ENCODE measurements around the gene CUL1.

CUL1 gene

DNA sequence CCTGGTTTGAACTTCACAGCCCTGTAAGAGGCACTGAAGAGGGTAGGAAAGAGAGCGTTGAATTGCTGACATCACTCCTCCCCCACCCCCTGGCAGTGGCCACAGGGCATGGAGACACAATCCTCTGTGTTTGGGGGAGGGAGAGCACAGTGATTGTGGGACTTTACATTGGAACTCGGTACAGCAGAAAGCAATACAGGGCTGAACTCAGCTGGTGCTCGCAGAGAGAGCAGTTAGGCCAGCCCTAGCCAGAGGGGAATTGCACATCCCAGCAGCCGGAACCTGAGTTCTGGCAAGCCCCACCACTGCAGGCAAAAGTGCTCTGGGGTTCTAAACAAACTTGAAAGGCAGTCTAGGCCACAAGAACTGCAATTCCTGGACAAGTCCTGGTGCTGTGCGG, 24.0 kb upstream of the CUL1 start:
- Histone ChIP-seq H3K4ac (ENCODE audit: low read depth, low read length) (no peak overlapping the region), H2BK120ac (ENCODE audit: insufficient read depth, low read length, poor library complexity) (no peak overlapping the region), H2BK12ac (ENCODE audit: low read length) (no peak overlapping the region), H3K27me3 (ENCODE audit: insufficient read depth, low read length) (no peaks in the 10 kb centered on the region), H3K27ac (ENCODE audit: low read depth, low read length) (no peak overlapping the region), H3K79me1 (ENCODE audit: low read length) (no peaks in the 10 kb centered on the region), H4K12ac (ENCODE audit: low read depth, low read length) (no peak overlapping the region), H4K8ac (ENCODE audit: low read depth, low read length) (no peak overlapping the region), H3K18ac (ENCODE audit: low read length) (no peak overlapping the region), H3K4me2 (ENCODE audit: low read length) (no peak overlapping the region), H3K4me3 (ENCODE audit: low read depth, low read length) (no peak overlapping the region), H2AFZ (ENCODE audit: insufficient read depth, low read length, poor library complexity) (no peak overlapping the region), H2AK5ac (ENCODE audit: low read length) (no peak overlapping the region), H3K4me1 (ENCODE audit: control insufficient read depth in 1 of 2, insufficient read depth in 2 of 2, low read length in 2 of 2) (peaks cover 0 to 2% of the 10 kb centered on the region in 2 experiments), H3K9ac (ENCODE audit: low read length) (no peak overlapping the region), H3K36me3 (ENCODE audit: control insufficient read depth in 1 of 2, insufficient read depth in 2 of 2, low read length in 2 of 2) (no peaks in the 10 kb centered on the region), H3K23ac (ENCODE audit: low read length) (no peak overlapping the region), H2BK5ac (ENCODE audit: low read depth, low read length, poor library complexity) (no peak overlapping the region), H3K14ac (ENCODE audit: low read length) (no peak overlapping the region), H4K91ac (ENCODE audit: low read depth, low read length) (no peak overlapping the region), H3K9me3 (ENCODE audit: insufficient read depth, low read depth, low read length) (peaks cover 6% of the 10 kb centered on the region), H3K79me2 (ENCODE audit: control insufficient read depth, insufficient read depth, low read length, poor library complexity) (no peaks in the 10 kb centered on the region)
- no CpG with 5 or more reads among the region's 5 CpGs for WGBS (ENCODE audit: extremely low coverage, insufficient coverage, insufficient read length)
- no peak for DNase-seq

DNA sequence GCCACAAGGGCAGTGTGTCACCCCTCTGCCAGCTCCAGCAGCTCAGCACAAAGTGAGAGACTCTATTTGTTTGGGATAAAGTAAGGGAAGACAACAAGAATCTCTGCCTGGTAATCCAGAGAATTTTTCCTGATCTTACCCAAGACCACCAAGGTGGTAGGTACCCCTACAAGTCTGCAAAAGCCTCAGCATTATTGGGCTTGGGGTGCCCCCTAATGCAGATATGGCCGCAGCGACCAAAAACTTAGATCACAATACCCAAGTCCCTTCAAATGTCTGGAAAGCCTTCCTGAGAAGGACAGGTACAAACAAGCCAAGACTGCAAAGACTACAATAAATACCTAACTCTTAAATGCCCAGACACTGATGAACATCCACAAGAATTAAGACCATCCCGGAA, 22.4 kb upstream of the CUL1 start:
- Histone ChIP-seq H4K91ac (ENCODE audit: low read depth, low read length) (no peak overlapping the region), H4K8ac (ENCODE audit: low read depth, low read length) (no peak overlapping the region), H3K79me2 (ENCODE audit: control insufficient read depth, insufficient read depth, low read length, poor library complexity) (no peaks in the 10 kb centered on the region), H3K23ac (ENCODE audit: low read length) (no peak overlapping the region), H3K79me1 (ENCODE audit: low read length) (no peaks in the 10 kb centered on the region), H3K27ac (ENCODE audit: low read depth, low read length) (no peak overlapping the region), H2AFZ (ENCODE audit: insufficient read depth, low read length, poor library complexity) (no peak overlapping the region), H2BK120ac (ENCODE audit: insufficient read depth, low read length, poor library complexity) (no peak overlapping the region), H3K4ac (ENCODE audit: low read depth, low read length) (no peak overlapping the region), H3K4me1 (ENCODE audit: control insufficient read depth in 1 of 2, insufficient read depth in 2 of 2, low read length in 2 of 2) (peaks cover 0 to 2% of the 10 kb centered on the region in 2 experiments), H2AK5ac (ENCODE audit: low read length) (no peak overlapping the region), H3K14ac (ENCODE audit: low read length) (no peak overlapping the region), H3K27me3 (ENCODE audit: insufficient read depth, low read length) (no peaks in the 10 kb centered on the region), H3K36me3 (ENCODE audit: control insufficient read depth in 1 of 2, insufficient read depth in 2 of 2, low read length in 2 of 2) (no peaks in the 10 kb centered on the region), H4K12ac (ENCODE audit: low read depth, low read length) (no peak overlapping the region), H2BK5ac (ENCODE audit: low read depth, low read length, poor library complexity) (no peak overlapping the region), H2BK12ac (ENCODE audit: low read length) (no peak overlapping the region), H3K9me3 (ENCODE audit: insufficient read depth, low read depth, low read length) (peaks cover 6% of the 10 kb centered on the region), H3K9ac (ENCODE audit: low read length) (no peak overlapping the region), H3K4me3 (ENCODE audit: low read depth, low read length) (no peak overlapping the region), H3K18ac (ENCODE audit: low read length) (no peak overlapping the region), H3K4me2 (ENCODE audit: low read length) (no peak overlapping the region)
- no CpG with 5 or more reads among the region's 3 CpGs for WGBS (ENCODE audit: extremely low coverage, insufficient coverage, insufficient read length)
- no peak for DNase-seq

DNA sequence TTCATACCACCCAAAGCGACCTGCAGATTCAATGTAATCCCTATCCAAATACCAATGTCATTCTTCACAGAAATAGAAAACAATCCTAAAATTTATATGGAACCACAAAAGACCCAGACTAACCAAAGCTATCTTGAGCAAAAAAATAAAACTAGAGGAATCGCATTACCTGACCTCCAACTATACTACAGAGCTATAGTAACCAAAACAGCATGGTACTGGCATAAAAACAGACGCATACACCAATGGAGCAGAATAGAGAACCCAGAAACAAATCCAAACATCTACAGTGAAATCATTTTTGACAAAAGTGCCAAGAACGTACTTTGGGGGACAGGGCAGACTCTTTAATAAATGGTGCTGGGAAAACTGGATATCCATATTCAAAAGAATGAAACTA, 16.9 kb upstream of the CUL1 start:
- Histone ChIP-seq H2BK5ac (ENCODE audit: low read depth, low read length, poor library complexity) (no peak overlapping the region), H3K9me3 (ENCODE audit: insufficient read depth, low read depth, low read length) (no peaks in the 10 kb centered on the region), H3K4me2 (ENCODE audit: low read length) (no peak overlapping the region), H3K9ac (ENCODE audit: low read length) (no peak overlapping the region), H3K4me1 (ENCODE audit: control insufficient read depth in 1 of 2, insufficient read depth in 2 of 2, low read length in 2 of 2) (no peaks in the 10 kb centered on the region), H3K4ac (ENCODE audit: low read depth, low read length) (no peak overlapping the region), H4K12ac (ENCODE audit: low read depth, low read length) (no peak overlapping the region), H3K18ac (ENCODE audit: low read length) (no peak overlapping the region), H3K14ac (ENCODE audit: low read length) (no peak overlapping the region), H3K27ac (ENCODE audit: low read depth, low read length) (no peak overlapping the region), H3K36me3 (ENCODE audit: control insufficient read depth in 1 of 2, insufficient read depth in 2 of 2, low read length in 2 of 2) (no peaks in the 10 kb centered on the region), H3K27me3 (ENCODE audit: insufficient read depth, low read length) (no peaks in the 10 kb centered on the region), H4K8ac (ENCODE audit: low read depth, low read length) (no peak overlapping the region), H2BK120ac (ENCODE audit: insufficient read depth, low read length, poor library complexity) (no peak overlapping the region), H2AK5ac (ENCODE audit: low read length) (no peak overlapping the region), H3K23ac (ENCODE audit: low read length) (no peak overlapping the region), H4K91ac (ENCODE audit: low read depth, low read length) (no peak overlapping the region), H3K79me2 (ENCODE audit: control insufficient read depth, insufficient read depth, low read length, poor library complexity) (no peaks in the 10 kb centered on the region), H3K79me1 (ENCODE audit: low read length) (no peaks in the 10 kb centered on the region), H3K4me3 (ENCODE audit: low read depth, low read length) (no peak overlapping the region), H2BK12ac (ENCODE audit: low read length) (no peak overlapping the region), H2AFZ (ENCODE audit: insufficient read depth, low read length, poor library complexity) (no peak overlapping the region)
- no peak for DNase-seq
- no CpG with 5 or more reads among the region's 4 CpGs for WGBS (ENCODE audit: extremely low coverage, insufficient coverage, insufficient read length)

DNA sequence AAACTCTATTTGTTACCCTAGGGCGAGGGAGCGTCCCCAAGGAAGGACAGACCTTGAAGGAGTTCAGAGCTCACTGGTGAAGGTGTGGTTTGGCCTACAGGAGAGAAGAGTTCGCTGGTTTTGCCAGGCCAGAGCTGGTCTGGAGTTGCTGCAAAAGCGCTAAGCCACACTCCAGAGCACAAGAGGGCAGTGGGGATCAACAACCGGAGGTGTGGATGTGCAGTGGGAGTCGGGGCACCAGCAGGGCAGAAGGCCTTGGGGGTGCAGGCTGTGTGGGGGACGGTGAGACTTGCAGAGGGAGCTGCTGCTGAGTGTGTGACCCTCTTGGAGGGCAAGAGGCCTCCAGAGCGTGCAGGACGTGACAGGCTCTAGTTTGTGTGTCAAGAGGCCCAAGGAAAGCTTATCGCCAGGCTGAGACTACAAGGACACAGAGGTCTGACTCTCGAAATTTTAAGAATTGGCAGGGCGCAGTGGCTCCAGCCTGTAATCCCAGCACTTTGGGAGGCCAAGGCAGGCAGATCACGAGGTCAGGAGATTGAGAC, 14.3 kb upstream of the CUL1 start:
- Histone ChIP-seq H2BK120ac (ENCODE audit: insufficient read depth, low read length, poor library complexity) (no peak overlapping the region), H3K79me1 (ENCODE audit: low read length) (no peaks in the 10 kb centered on the region), H3K79me2 (ENCODE audit: control insufficient read depth, insufficient read depth, low read length, poor library complexity) (no peaks in the 10 kb centered on the region), H3K14ac (ENCODE audit: low read length) (no peak overlapping the region), H4K91ac (ENCODE audit: low read depth, low read length) (no peak overlapping the region), H3K27ac (ENCODE audit: low read depth, low read length) (no peak overlapping the region), H3K4me1 (ENCODE audit: control insufficient read depth in 1 of 2, insufficient read depth in 2 of 2, low read length in 2 of 2) (no peaks in the 10 kb centered on the region), H3K4me3 (ENCODE audit: low read depth, low read length) (no peak overlapping the region), H4K8ac (ENCODE audit: low read depth, low read length) (no peak overlapping the region), H3K9me3 (ENCODE audit: insufficient read depth, low read depth, low read length) (no peaks in the 10 kb centered on the region), H3K23ac (ENCODE audit: low read length) (no peak overlapping the region), H2AK5ac (ENCODE audit: low read length) (no peak overlapping the region), H3K9ac (ENCODE audit: low read length) (no peak overlapping the region), H3K27me3 (ENCODE audit: insufficient read depth, low read length) (no peaks in the 10 kb centered on the region), H3K18ac (ENCODE audit: low read length) (no peak overlapping the region), H2BK5ac (ENCODE audit: low read depth, low read length, poor library complexity) (no peak overlapping the region), H2BK12ac (ENCODE audit: low read length) (no peak overlapping the region), H3K36me3 (ENCODE audit: control insufficient read depth in 1 of 2, insufficient read depth in 2 of 2, low read length in 2 of 2) (no peaks in the 10 kb centered on the region), H3K4ac (ENCODE audit: low read depth, low read length) (no peak overlapping the region), H2AFZ (ENCODE audit: insufficient read depth, low read length, poor library complexity) (no peak overlapping the region), H4K12ac (ENCODE audit: low read depth, low read length) (no peak overlapping the region), H3K4me2 (ENCODE audit: low read length) (no peak overlapping the region)
- DNase-seq, result no peak
- WGBS (ENCODE audit: extremely low coverage, insufficient coverage, insufficient read length), result no CpG with 5 or more reads among the region's 13 CpGs

Measured in trophoblast cell (in vitro differentiated cells and primary cell).